Heart right ventricle (tissue), 16 donors: ENCODE results near the gene CCNB1IP1. TPM values are rescaled to one million over a fixed set of nuclear protein-coding genes. Genes with fewer than 3 reads are reported as not detected.

Source experiments
- ATAC-seq, 8 donors: fragments of 200-7000 bp; cut with Tn5 transposase; one replicate each; pipeline ENCODE4 v1.9.1; 2020; ENCODE audit warnings: mild to moderate bottlenecking in 8 of 8, moderate library complexity in 8 of 8, moderate number of reproducible peaks in 1 of 8
- DNase-seq, 2 donors: peaks; one replicate each; pipeline ENCODE4 v3.0.0-alpha.2; 2020
- H3K27ac ChIP-seq, 10 donors: fragments of 200-600 bp; sonication (generic) in 2 of 10; one replicate each; pipeline versions ENCODE4 v1.5.0 to v1.8.0; 2020 to 2022; ENCODE audit warnings: mild to moderate bottlenecking in 3 of 10
- H3K27me3 ChIP-seq, 7 donors: fragments of 200-600 bp; one replicate each; pipeline ENCODE4 v1.8.0; 2021 to 2022; ENCODE audit warnings: mild to moderate bottlenecking in 2 of 7
- H3K36me3 ChIP-seq, 9 donors: fragments of 200-600 bp; sonication (generic) in 1 of 9; one replicate each; pipeline versions ENCODE4 v1.5.0 to v1.8.0; 2020 to 2022; ENCODE audit warnings: mild to moderate bottlenecking in 2 of 9
- H3K4me1 ChIP-seq, 9 donors: fragments of 200-600 bp; sonication (generic) in 1 of 9; one replicate each; pipeline versions ENCODE4 v1.5.0 to v1.8.0; 2020 to 2022; ENCODE audit warnings: mild to moderate bottlenecking in 4 of 9
- H3K4me3 ChIP-seq, 10 donors: fragments of 200-600 bp; sonication (generic) in 2 of 10; one replicate each; pipeline versions ENCODE4 v1.5.0 to v1.8.0; 2020 to 2022; ENCODE audit warnings: mild to moderate bottlenecking in 7 of 10, moderate library complexity in 2 of 10
- H3K9me3 ChIP-seq, 11 donors: fragments of 200-600 bp in 10 of 11; sonication (generic) in 2 of 11; one replicate each; pipeline versions ENCODE4 v1.5.0 to v1.8.0; 2013 to 2022; ENCODE audit warnings: mild to moderate bottlenecking in 2 of 11, control low read depth in 1 of 11, moderate library complexity in 1 of 11
- WGBS, 2 donors: extraction: QIAGEN DNeasy Blood & Tissue Kit; methylation state at CpG; one replicate each; pipeline ENCODE4 v1.1.7; 2013; ENCODE audit warnings: inconsistent platforms in 1 of 2; 5-methylcytosine and 5-hydroxymethylcytosine counted together
- intact Hi-C, 10 donors: fragments of 100-400 bp; cut with DNase I; formaldehyde crosslinking; loops; one replicate each; pipeline versions ENCODE4 v1.11.1 to v1.14.2; 2022
- polyA plus RNA-seq, 2 donors: library from polyadenylated mRNA; stranded (reverse); fragments of 200-250 nt; gene quantifications; one replicate each; pipeline ENCODE4 v1.2.3, GENCODE V29; 2013
- total RNA-seq, 10 donors: library from RNA; stranded (reverse); fragmentation: NEBNext Ultra II Directional in 3 of 10; extraction: Animal tissue kit (Norgen Biotek cat#: 25700) in 3 of 10; gene quantifications; one replicate each; pipeline versions ENCODE4 v1.2.1 to v1.2.4, GENCODE V29; 2021 to 2023
- TF ChIP-seq, protein P1 (sequence below), 9 donors: fragments of 200-600 bp; sonication (generic) in 2 of 9; IDR thresholded peaks; one replicate each; pipeline versions ENCODE4 v1.5.0 to v1.8.0; 2021 to 2022; ENCODE audit warnings: antibody characterized with exemption in 9 of 9, mild to moderate bottlenecking in 5 of 9, moderate library complexity in 1 of 9
- donor health status: Arrhythmogenic right ventricular cardiomyopathy.
- donor health status: ischemic (EF 13 %, LVEDD 7.1; RV severe dilation, severe dysfunction).
- donor health status: healthy with polysubstance abuse.
- donor health status: DM: no; HTN: yes; CAD: no.
- donor health status: DM: no; HTN: no; CAD: no.
- donor health status: ischemic (EF 25% LVEDD 6.9; RV normal size, moderate dysfunction).
- donor health status: ischemic (EF 25% LVEDD 5.7; RV mildly dilated, moderate dysfunction).
- donor health status: healthy.
- donor health status: DM: yes; HTN: yes; CAD: no.
- donor health status: Ischemic cardiomyopathy.
- donor health status: ischemic (EF 35%, LVEDD 5.7; RV mildly dilated, moderate dysfunction).
- donor health status: nonischemic (EF 11% LVEDD 7.7; RV severe dilation, severe dysfunction).
- donor health status: DM: yes; HTN: yes; CAD: no.
- donor health status: PGD.
- donor health status: ischemic (EF 29% LVEDD 5.4; RV normal size, mild dysfunction).
- donor health status: nonischemic (EF 23%, LVEDD 6.1; RV moderate dilation, normal function).

CCNB1IP1 gene
- total and polyA plus RNA-seq, 12 donors, result 35.7 to 126 (median 57.4) TPM

DNA sequence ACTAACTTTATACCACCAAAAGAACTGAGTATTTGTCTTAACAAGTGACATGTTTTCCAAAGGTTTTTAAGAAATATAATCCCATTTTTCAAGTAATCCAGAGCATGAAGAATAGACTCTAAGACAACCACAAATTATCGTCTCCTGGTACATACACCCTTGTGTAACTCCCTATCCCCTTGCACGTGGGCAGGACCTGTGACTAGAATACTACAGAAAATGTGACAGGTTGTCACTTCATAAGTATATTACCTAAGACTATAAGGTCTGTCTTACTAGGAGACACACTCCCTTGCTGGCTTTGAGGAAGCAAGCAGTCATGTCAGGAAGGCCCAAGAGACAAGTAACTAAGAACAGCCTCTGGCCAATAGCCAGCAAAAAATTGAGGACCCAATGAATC is 19.1 kb downstream of the CCNB1IP1 start:
- Histone ChIP-seq H3K4me3 (no peak overlapping the region), H3K4me1 (no peaks in the 10 kb centered on the region), H3K27ac (no peak overlapping the region), H3K27me3 (no peaks in the 10 kb centered on the region), H3K9me3 (no peaks in the 10 kb centered on the region), H3K36me3 (peaks cover 0 to 82% (median 47%) of the 10 kb centered on the region in 9 donors)
- intact Hi-C loops, result no loop called here
- TF ChIP-seq, protein P1, sequence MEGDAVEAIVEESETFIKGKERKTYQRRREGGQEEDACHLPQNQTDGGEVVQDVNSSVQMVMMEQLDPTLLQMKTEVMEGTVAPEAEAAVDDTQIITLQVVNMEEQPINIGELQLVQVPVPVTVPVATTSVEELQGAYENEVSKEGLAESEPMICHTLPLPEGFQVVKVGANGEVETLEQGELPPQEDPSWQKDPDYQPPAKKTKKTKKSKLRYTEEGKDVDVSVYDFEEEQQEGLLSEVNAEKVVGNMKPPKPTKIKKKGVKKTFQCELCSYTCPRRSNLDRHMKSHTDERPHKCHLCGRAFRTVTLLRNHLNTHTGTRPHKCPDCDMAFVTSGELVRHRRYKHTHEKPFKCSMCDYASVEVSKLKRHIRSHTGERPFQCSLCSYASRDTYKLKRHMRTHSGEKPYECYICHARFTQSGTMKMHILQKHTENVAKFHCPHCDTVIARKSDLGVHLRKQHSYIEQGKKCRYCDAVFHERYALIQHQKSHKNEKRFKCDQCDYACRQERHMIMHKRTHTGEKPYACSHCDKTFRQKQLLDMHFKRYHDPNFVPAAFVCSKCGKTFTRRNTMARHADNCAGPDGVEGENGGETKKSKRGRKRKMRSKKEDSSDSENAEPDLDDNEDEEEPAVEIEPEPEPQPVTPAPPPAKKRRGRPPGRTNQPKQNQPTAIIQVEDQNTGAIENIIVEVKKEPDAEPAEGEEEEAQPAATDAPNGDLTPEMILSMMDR (IDR thresholded peaks at IDR 0.05), result no peak
- 92 to 93% methylated on average over 2 of the region's 2 CpGs for WGBS, 2 donors
- no peak for DNase-seq
- ATAC-seq, result no peak

DNA sequence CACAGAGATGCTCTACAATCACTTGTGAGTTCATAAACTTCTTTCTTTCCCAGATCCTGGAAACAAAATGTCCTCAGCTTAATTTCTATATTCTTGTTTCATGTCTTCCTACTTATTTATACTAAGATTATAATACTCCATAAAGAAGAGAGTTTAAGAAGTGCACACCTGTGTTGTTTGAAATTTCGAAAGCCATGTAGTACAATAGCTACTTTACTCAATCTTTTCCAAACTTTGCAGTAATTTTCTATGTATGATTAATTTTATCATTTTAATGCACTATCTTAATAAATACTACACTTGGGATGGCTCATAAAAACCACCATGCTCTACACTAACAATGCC is 27.0 kb downstream of the CCNB1IP1 start:
- 95 to 97% methylated on average over 1 of the region's 1 CpG for WGBS, 2 donors

DNA sequence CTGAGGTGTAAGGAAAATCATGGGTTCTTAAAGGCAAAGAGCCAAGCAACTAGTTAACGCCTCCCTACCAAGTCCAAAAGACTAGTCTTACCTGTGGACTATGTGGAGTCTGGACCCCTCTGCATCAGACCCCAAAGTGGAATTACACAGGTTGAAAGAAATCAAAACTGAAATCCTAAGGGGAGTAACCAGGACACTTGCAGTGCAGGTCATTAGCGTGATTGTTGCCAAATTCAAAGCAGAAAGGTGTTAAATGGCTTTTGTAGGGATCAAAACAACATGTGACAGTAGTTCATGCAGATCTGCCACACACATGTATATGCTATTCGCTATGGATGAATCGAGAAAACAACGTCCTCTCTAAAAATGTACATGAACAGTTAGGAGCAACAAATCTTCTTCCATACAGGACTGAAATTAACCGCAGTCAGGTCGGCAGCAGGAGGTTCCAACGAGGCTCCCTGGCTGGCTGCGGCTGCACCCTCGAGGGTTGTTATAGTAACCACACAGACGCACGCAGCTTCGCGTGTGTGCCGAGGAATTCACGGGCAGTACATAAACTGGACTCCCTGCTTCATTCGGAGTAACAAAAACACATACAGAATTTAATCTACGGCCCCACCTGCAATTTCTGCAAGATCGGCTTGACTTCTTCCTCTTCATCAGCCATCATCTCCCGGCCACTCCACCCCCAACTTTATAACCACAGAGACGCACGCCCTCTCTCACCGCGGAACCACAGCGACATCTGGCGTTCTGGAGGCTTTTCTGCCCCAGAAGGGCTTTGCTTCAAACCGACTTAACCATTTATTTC is 27.6 kb downstream of the CCNB1IP1 start, which contains the start of gene TTC5:
Gene TTC5, minus strand, starts transcription at position 687 of the 814 bp plus-strand sequence. Its CDS starts 14 bp downstream, at position 673.
- H3K27ac ChIP-seq, result peak within 1 kb of the TSS in 7 of 10 donors; percentile 18 to 66 (median 44)
- no peaks in the 10 kb centered on the region for H3K9me3 ChIP-seq
- DNase-seq (peak; percentile 84 to 88), ATAC-seq (peak; percentile 92 to 99 (median 98))
- peak within 1 kb of the TSS; percentile 65 to 96 (median 76) for H3K4me3 ChIP-seq
- 0% methylated on average over 27 of the region's 27 CpGs for WGBS, 2 donors
- peaks cover 0 to 20% (median 9%) of the 10 kb centered on the region in 9 donors for H3K36me3 ChIP-seq
- TF ChIP-seq, protein P1 (IDR thresholded peaks at IDR 0.05), result peak; percentile 69 to 98 (median 88)
- H3K27me3 ChIP-seq, result no peaks in the 10 kb centered on the region
- peaks cover 0 to 20% (median 14%) of the 10 kb centered on the region in 9 donors for H3K4me1 ChIP-seq
- intact Hi-C loops, result no loop called here

More for the DNA sequence above, 27.0 kb downstream of the CCNB1IP1 start:
- intact Hi-C loops, result no loop called here
- H3K36me3 ChIP-seq, result peaks cover 0 to 14% (median 5%) of the 10 kb centered on the region in 9 donors
- H3K9me3 ChIP-seq, result no peaks in the 10 kb centered on the region
- TF ChIP-seq, protein P1 (IDR thresholded peaks at IDR 0.05), result peak in 1 of 9 donors; percentile 12
- peak overlapping the region in 7 of 10 donors; percentile 72 to 96 (median 77) for H3K4me3 ChIP-seq
- peaks cover 0 to 20% (median 14%) of the 10 kb centered on the region in 9 donors for H3K4me1 ChIP-seq
- ATAC-seq, result no peak
- no peak for DNase-seq
- no peak overlapping the region for H3K27ac ChIP-seq
- H3K27me3 ChIP-seq, result no peaks in the 10 kb centered on the region

DNA sequence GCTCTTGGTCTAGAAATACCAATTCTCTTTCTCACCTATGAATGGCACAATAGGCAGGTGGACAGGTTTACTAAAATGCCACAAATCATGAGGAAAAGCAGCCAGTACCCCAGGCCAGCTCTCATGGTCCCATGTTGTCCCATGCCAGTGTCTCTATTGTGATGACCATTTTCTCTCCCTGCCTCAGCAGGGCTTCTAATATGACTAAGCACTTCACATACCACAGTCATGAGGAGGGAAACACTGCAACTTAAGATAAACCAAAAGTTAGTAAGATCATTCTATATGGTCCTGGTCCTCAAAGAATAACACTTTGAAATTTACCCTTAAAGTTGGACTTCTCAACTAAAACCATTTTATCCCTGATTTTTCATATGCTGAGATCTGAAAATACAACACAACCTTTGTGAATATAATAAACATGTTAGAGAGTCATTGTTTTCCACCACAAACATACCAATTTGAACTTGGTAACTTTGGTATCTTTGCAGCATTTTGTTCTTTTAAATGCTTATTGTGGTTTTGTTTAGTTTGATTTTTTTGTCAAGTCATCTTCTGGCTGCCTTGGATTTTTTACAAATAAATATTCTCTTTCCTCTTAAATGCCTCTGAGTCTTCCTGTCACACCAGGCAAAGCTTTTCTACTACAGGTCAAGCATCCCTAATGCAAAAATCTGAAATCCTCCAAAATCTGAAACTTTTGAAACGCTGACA is 30.9 kb downstream of the CCNB1IP1 start:
- Histone ChIP-seq H3K9me3 (no peaks in the 10 kb centered on the region), H3K4me1 (peaks cover 0 to 20% (median 14%) of the 10 kb centered on the region in 9 donors), H3K36me3 (peaks cover 0 to 52% (median 28%) of the 10 kb centered on the region in 9 donors), H3K4me3 (no peak overlapping the region), H3K27ac (no peak overlapping the region), H3K27me3 (no peaks in the 10 kb centered on the region)
- intact Hi-C loops, result no loop called here
- TF ChIP-seq, protein P1 (IDR thresholded peaks at IDR 0.05), result no peak
- WGBS, 2 donors, result 95 to 97% methylated on average over 1 of the region's 1 CpG
- DNase-seq, result no peak
- no peak for ATAC-seq
